ENCODE results near the gene LTA4H. TPM values are rescaled to one million over a fixed set of nuclear protein-coding genes. Genes with fewer than 3 reads are reported as not detected.

The LTA4H gene
- total RNA-seq = 103 and 110 TPM in 2 replicates

DNA sequence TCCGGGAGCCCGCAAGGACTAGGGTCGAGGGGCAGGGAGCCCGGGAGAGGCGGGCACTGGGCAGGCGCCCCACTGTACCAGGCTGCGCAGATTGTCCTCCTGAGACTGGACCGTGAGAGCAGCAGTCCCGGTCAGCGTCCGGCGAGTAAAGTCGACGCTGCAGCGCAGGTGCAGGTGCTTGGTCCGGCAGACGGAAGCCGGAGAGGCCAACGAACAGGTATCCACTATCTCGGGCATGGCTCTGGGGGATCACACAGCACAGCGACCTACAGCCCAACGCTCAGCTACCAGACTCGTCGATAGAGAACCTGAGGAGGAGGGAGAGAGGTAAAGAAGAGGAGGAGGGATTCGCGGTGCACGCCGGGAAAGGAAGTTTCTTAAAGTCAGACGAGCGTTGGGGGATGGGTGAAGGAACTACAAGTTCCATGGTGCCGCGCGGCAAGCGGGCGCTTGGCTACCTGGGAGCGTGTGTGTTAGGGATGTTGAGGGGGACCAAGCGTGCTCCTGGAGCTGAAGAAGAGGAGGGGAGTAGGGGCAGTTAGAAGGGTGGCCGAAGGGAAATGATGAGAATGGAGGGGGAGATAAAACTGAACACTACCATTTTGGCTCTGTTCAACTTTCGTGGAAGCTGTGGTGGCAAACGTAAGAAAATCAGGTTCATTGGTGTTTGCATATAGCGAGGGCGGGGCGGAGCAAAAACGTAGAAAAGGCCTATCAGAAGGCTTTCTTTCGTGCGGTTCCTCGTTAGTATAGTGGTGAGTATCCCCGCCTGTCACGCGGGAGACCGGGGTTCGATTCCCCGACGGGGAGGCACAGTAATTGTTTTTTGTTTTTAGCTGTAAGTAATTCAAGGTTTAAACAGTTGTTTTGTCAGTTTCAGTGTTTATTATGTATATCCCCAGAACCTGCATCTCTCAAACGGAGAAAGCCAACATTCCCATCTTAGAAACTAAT, at the start of gene LTA4H:
Gene LTA4H (minus strand): TSS at position 305 of the 954 bp plus-strand sequence. CDS start 68 bp downstream, at position 237.

DNA sequence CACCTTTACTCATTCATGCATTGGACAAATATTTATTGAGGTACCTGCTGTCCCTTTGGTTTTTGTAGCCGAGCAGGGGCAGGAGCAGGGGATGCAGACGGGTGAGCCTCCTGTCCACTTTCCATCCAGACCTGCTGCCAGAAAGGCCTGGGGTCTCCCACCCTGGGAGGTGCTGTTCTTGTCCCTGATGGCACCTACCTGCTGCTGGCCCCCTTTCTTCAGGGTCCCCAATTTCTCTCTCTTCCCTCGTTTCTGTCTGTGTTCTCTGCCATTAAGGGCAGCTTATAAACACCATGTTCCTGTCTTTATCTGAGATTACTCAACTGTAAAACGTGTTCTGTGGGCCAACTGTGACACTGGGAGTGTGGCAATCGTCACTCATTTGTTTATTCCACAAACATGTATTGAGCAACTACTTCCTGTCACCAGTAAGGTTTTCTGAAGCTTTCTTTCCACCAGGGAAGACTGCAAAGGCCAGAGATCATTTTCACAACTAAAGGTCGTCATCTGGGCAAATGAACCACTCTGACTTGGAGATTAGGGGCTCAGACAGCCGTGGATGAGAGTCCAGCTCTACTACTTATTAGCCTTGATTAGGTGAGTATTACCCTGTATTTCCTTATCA, 39.2 kb downstream of the LTA4H start, which contains the start of gene HAL:
Gene HAL (minus strand): TSS at position 311 of the 625 bp plus-strand sequence. CDS start 434 bp downstream, outside the sequence.

Other genes starting within 250 kb of the LTA4H start
- gene NTN4, start 244.8 kb downstream of the LTA4H start, total RNA-seq = 11.1 and 60.5 TPM in 2 replicates
- 6.6 and 15.9 TPM in 2 replicates for gene SNRPF, start 176.6 kb downstream of the LTA4H start, total RNA-seq
- not detected in 2 replicates for gene CCDC38, start 93.0 kb downstream of the LTA4H start, total RNA-seq
- gene AMDHD1, start 92.3 kb downstream of the LTA4H start, total RNA-seq = 0.29 and 0.33 TPM in 2 replicates
- under 0.01 TPM in 2 replicates for gene HAL, start 39.2 kb downstream of the LTA4H start, total RNA-seq
- gene ELK3, start 158.8 kb upstream of the LTA4H start, total RNA-seq = 18.2 and 26.9 TPM in 2 replicates

All from smooth muscle cell of trachea (primary cell).